ENCODE measurements around the gene PNKD. TPM values are rescaled to one million over a fixed set of nuclear protein-coding genes. Genes with fewer than 3 reads are reported as not detected.

The PNKD gene
- total and polyA plus RNA-seq, 2 experiments from 2014 or later = 48.7 to 145 TPM

GRCh38 chr2:218363736-218364135 lies 93.4 kb downstream of the PNKD start:
- Histone ChIP-seq H2AFZ (no peak overlapping the region), H3K9me3 (ENCODE audit: low read depth) (no peaks in the 10 kb centered on the region), H3K4me3 (no peak overlapping the region), H3K9me2 (replicated peaks; ENCODE audit: insufficient read depth) (no peaks in the 10 kb centered on the region), H3K79me2 (no peaks in the 10 kb centered on the region), H4K20me1 (ENCODE audit: insufficient read depth, poor library complexity, severe bottlenecking) (no peaks in the 10 kb centered on the region), H3K4me1 (ENCODE audit: insufficient read depth) (peaks cover 6% of the 10 kb centered on the region), H3K36me3 (replicated peaks; ENCODE audit: insufficient read depth, low read depth) (no peaks in the 10 kb centered on the region), H3K27ac (no peak overlapping the region), H3K4me2 (no peak overlapping the region), H3K27me3 (no peaks in the 10 kb centered on the region)
- TF ChIP-seq EZH2 (IDR thresholded peaks at IDR 0.05; ENCODE audit: borderline replicate concordance) (no peak), EZH2phosphoT487 (IDR thresholded peaks at IDR 0.05; ENCODE audit: low read depth, severe bottlenecking, unreplicated experiment) (no peak), CTCF (IDR thresholded peaks at IDR 0.05; ENCODE audit: poor library complexity) (no peak)
- no peak for DNase-seq (ENCODE audit: low spot score)
- 94% methylated on average over 3 of the region's 3 CpGs for WGBS (ENCODE audit: low lambda C conversion rate, missing lambda C conversion rate)

- Histone ChIP-seq H3K4me1 (ENCODE audit: insufficient read depth) (peaks cover 6% of the 10 kb centered on the region), H3K79me2 (no peaks in the 10 kb centered on the region), H2AFZ (no peak overlapping the region), H3K9me3 (ENCODE audit: low read depth) (no peaks in the 10 kb centered on the region), H3K4me3 (no peak overlapping the region), H4K20me1 (ENCODE audit: insufficient read depth, poor library complexity, severe bottlenecking) (no peaks in the 10 kb centered on the region), H3K27me3 (no peaks in the 10 kb centered on the region), H3K27ac (no peak overlapping the region), H3K9me2 (replicated peaks; ENCODE audit: insufficient read depth) (no peaks in the 10 kb centered on the region), H3K36me3 (replicated peaks; ENCODE audit: insufficient read depth, low read depth) (no peaks in the 10 kb centered on the region), H3K4me2 (no peak overlapping the region)
- 84% methylated on average over 6 of the region's 6 CpGs for WGBS (ENCODE audit: low lambda C conversion rate, missing lambda C conversion rate)
- no peak for TF ChIP-seq EZH2 (IDR thresholded peaks at IDR 0.05; ENCODE audit: borderline replicate concordance)
- TF ChIP-seq CTCF (IDR thresholded peaks at IDR 0.05; ENCODE audit: poor library complexity) = no peak
- TF ChIP-seq EZH2phosphoT487 (IDR thresholded peaks at IDR 0.05; ENCODE audit: low read depth, severe bottlenecking, unreplicated experiment) = no peak
- no peak for DNase-seq (ENCODE audit: low spot score)
These were observed 93.9 kb downstream of the PNKD start for GRCh38 chr2:218364196-218364595.

GRCh38 chr2:218366621-218367414 lies 96.5 kb downstream of the PNKD start:
- TF ChIP-seq EZH2 (IDR thresholded peaks at IDR 0.05; ENCODE audit: borderline replicate concordance) = no peak
- 91% methylated on average over 9 of the region's 9 CpGs for WGBS (ENCODE audit: low lambda C conversion rate, missing lambda C conversion rate)
- H3K4me1 ChIP-seq (ENCODE audit: insufficient read depth) = no peaks in the 10 kb centered on the region
- no peaks in the 10 kb centered on the region for H3K79me2 ChIP-seq
- no peak overlapping the region for H3K4me3 ChIP-seq
- H3K27me3 ChIP-seq = no peaks in the 10 kb centered on the region
- no peaks in the 10 kb centered on the region for H3K36me3 ChIP-seq (replicated peaks; ENCODE audit: insufficient read depth, low read depth)
- no peaks in the 10 kb centered on the region for H3K9me2 ChIP-seq (replicated peaks; ENCODE audit: insufficient read depth)
- H2AFZ ChIP-seq = peak overlapping the region; percentile 48
- DNase-seq (ENCODE audit: low spot score) = no peak
- H3K27ac ChIP-seq = peak overlapping the region; percentile 86
- no peaks in the 10 kb centered on the region for H3K9me3 ChIP-seq (ENCODE audit: low read depth)
- H4K20me1 ChIP-seq (ENCODE audit: insufficient read depth, poor library complexity, severe bottlenecking) = no peaks in the 10 kb centered on the region
- H3K4me2 ChIP-seq = peak overlapping the region; percentile 76

- Histone ChIP-seq H3K4me2 (peak overlapping the region; percentile 76), H3K79me2 (no peaks in the 10 kb centered on the region), H3K4me1 (ENCODE audit: insufficient read depth) (no peaks in the 10 kb centered on the region), H3K27me3 (no peaks in the 10 kb centered on the region), H2AFZ (peak overlapping the region; percentile 48), H3K27ac (peak overlapping the region; percentile 86), H3K9me3 (ENCODE audit: low read depth) (no peaks in the 10 kb centered on the region), H3K36me3 (replicated peaks; ENCODE audit: insufficient read depth, low read depth) (no peaks in the 10 kb centered on the region), H4K20me1 (ENCODE audit: insufficient read depth, poor library complexity, severe bottlenecking) (no peaks in the 10 kb centered on the region), H3K4me3 (peak overlapping the region; percentile 25), H3K9me2 (replicated peaks; ENCODE audit: insufficient read depth) (no peaks in the 10 kb centered on the region)
- 11% methylated on average over 37 of the region's 60 CpGs for WGBS (ENCODE audit: low lambda C conversion rate, missing lambda C conversion rate)
- DNase-seq (ENCODE audit: low spot score) = peak; percentile 93
- TF ChIP-seq EZH2 (IDR thresholded peaks at IDR 0.05; ENCODE audit: borderline replicate concordance) (no peak), EZH2phosphoT487 (IDR thresholded peaks at IDR 0.05; ENCODE audit: low read depth, severe bottlenecking, unreplicated experiment) (no peak), CTCF (IDR thresholded peaks at IDR 0.05; ENCODE audit: poor library complexity) (no peak)
These were observed 97.3 kb downstream of the PNKD start for GRCh38 chr2:218367415-218368149.

Data from hepatocyte (in vitro differentiated cells).